Activated T-helper 1 cell treated with anti-CD3 and anti-CD28 coated beads, Interleukin-2, amount 50 U/mL, for 16 hours (primary cell): Measurements from ENCODE around the gene NDEL1.

ENCODE experiments used
- DNase-seq, 2 donors: peaks; one replicate each; pipeline ENCODE4 v3.0.0-alpha.2; 2020; ENCODE audit warnings: low read depth in 1 of 2, low spot score in 1 of 2

NDEL1 gene

GRCh38 chr17:8413938-8414337, 21.7 kb upstream of the NDEL1 start:
- DNase-seq = no peak

DNA sequence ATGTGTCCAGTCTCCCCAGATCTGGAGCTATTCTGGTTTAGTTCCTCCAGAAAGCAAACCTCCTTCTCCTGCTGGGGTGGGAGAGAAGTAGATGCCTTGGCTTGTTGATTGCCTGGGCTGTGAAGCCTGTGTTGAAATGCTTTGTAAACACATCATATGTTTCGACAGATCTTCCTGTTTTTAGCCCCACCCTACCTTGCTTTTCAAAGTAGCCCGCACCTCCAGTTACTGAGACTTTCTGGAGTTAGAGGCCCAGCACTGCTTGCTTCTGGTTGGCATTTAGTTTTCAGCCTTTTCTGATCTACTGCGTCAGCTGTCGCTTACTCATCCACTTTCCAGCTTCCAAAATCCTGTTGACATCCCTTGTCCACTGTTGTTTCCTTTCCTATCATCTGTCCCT, 17.9 kb upstream of the NDEL1 start:
- DNase-seq = no peak

GRCh38 chr17:8418471-8418870, 17.2 kb upstream of the NDEL1 start:
- DNase-seq = no peak

DNA sequence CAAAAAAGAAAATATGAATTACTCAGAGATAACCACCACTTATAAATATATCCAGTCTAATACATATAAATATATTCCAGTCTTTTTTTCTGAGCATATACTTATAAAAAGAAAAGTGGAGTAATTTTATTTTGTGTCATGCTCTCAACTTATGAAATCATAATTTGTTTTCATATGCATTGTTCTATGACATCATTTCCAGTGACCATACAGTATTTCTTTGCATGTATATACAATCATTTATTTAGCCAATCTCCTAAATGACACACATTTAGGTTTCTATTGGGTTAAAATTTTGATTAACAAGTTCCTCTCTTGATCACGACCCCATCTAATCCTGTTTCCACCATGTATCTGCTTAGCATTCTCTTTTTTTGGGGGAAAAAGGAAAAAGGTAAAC, 16.4 kb upstream of the NDEL1 start:
- no peak for DNase-seq

DNA sequence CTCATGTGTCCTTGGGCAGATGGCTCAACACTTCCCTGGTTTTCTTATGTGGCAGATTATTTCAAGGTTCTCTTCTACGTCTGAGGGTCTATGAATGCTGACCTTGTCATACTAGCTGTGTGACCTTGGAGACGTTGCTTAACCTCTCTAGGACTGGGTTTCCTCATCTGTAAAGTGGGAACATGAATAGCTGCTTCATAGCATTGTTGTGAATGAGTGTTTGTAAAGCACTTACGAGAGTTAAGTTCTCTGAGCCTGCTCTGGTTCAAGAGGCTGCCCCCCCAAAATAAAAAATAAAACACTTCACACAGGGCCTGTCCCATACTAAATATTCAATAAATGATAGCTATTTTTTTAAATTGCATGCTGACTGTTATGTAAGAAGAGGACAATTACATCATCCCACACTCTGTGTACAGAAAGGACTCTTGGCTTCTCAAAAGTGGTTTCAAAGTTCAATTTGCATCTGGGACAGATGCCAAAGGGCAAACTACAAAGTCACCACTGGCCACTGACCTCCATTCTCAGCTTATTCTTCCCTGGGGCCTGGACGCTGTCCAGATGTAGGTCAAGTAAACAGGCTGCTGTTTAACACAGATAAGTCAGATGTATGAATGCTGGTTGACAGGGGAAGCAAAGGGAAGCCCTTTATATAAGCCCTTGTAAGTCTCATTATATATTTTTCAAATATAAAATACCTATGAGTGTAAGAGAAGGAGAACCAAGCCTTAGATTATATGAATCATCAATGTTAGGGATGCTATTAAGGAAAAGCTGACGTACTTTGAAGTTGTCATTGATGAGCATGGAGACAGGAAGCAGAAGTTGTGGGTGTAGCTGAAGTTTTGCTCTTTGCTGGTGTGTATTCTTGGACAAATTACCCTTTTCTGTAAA, 15.4 kb upstream of the NDEL1 start:
- no peak for DNase-seq

GRCh38 chr17:8421571-8421970, 14.1 kb upstream of the NDEL1 start:
- DNase-seq = no peak

DNA sequence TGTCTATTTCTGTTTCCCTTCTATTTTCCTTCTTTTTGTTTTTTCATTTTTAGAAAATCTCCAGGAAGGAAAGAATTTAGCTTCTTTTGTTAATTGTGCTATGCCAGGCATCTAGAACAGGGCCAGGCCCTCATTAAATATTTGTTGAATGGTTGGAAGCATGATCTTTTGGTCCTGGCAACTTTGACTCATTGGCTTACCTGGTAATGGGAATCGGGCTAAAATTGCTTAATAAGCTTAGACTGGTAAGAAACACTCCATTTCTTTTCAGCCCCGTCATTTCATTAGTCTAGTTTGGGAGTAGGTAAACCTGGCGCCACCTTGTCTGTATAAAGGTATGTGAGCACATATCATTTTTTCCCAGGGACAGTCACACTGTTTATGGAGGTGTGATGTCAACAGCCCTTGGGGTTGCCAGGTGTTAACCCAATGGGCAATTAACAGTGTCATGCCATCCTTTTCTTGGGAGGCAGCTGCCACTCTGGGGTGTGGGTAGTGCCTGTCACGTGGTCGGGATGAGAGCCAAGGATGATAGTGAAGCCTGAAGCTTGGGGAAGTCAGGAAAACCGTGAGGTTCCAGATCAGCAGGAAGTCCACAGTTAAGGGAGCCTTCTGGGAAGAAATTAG, 9.5 kb upstream of the NDEL1 start:
- DNase-seq = no peak

DNA sequence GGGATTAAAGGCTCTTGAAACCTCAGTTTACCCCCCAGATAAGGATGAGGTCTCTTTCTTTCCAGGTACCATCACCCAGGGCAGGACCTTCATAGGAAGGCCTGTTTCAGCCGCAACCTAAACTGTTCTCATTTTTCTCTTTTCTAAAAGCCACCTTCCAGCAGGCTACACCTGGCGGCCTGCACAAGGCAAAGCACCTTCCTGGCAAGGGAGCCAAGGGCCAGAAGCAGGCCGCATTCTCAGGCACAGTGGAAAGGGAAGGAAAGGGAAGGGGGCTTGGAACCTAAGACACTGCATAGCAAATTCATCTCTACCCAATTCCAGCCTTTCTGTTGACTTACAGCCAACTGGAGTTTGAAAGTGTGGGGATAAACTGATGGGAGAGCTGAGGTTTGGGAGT, 8.9 kb upstream of the NDEL1 start:
- DNase-seq = no peak

GRCh38 chr17:8430966-8431365, 4.7 kb upstream of the NDEL1 start:
- no peak for DNase-seq

- DNase-seq = peak; percentile 15 to 53
Observed at GRCh38 chr17:8436169-8436843, 622 bp downstream of the NDEL1 start.

GRCh38 chr17:8436844-8437171, 1.1 kb downstream of the NDEL1 start:
- no peak for DNase-seq

- DNase-seq = no peak
Observed at GRCh38 chr17:8438441-8438840, 2.8 kb downstream of the NDEL1 start.

DNA sequence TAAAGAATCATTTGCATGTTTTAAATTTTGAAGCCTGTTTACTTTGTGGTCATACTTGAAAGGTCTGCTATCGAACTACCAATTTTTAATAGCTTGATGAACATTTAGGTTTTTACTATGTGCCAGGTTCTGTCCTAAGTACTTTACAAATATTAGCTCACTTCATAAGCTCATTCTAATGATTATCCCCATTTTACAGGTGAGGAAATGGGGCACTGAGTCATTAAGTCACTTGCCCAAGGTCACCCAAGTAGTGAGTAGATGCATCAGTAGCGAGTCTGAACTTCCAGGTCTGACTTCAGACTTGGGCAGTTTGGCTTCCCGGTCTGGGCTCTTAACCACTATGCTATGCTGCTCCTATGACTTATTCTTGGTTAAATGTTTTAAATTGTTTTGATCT, 4.0 kb downstream of the NDEL1 start:
- no peak for DNase-seq

DNA sequence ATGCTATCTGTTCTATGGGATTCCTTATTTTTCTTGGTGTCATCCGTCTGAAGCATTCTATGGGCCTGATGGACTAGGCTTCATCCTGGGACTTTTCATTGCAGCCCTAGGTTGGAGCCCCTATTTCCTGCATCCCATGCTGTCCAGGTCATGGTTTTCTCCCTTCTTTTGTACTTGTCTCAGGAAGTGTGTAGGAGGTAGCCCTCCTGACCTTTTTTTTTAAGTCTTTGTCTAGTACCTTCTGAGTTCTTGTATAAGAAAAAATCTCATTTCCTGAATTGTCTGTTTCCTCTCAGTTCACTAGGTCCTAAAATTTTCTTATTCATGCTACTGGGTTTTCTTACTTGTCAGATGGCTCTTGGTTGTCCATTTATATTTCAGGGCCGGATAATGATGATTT, 6.0 kb downstream of the NDEL1 start:
- DNase-seq = no peak

DNA sequence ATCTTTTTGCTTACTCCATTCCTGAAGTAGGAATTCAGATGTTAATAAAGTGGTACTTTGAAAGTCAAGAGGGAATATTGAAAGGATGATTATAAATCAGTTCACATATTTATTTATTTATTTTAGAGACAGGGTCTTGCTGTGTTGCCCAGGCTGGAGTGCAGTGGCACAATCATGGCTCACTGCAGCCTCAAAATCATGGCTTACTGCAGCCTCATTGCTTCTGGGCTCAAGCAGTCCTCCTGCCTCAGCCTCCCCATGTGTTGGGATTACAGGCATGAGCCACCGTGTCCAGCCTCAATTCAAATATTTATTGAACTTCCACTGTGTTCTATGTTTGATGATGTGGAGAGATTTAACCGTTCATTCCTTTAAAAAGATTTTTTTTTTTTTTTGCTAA, 6.6 kb downstream of the NDEL1 start:
- no peak for DNase-seq

GRCh38 chr17:8443756-8444155, 8.1 kb downstream of the NDEL1 start:
- DNase-seq = no peak

DNA sequence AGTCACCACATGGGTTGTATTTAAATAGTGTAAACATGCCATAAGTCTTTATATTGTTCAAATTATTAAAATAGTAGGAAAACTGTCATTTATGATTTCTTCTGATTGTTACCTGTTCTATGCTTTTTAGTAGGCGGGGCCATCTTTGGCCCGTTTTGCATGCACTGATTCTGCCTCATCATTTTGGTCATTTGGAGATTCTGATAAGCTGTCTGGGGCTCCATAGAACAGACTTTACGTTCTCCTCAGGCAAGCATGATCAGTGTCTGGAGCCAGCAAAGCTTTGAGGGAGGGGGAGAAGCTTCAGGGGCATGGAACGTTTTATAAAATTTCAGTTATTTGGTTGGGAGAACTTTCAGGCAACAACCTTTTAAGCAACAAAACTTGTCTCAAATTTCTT, 8.8 kb downstream of the NDEL1 start:
- no peak for DNase-seq

- no peak for DNase-seq
Observed at GRCh38 chr17:8445536-8445935, 9.9 kb downstream of the NDEL1 start.

DNA sequence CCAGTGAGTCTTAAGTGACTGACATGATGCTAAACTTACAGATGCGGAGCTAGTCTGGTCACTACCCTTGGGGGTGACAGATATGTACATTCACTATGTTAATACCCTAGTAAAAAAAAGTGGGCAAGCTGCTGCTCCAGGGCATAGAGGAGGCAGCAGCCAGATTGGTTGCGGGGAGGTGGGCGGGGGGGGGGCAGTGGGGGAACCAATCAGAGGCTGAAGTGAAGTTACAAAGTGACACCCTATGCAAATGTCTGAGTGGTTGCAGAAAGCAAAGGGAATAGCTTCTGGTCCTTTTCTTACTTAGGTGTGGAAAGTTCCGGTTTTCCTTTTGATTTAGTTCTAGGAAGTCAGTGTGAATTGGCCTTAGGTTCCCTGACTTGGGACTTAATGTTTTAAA, 12.1 kb downstream of the NDEL1 start:
- DNase-seq = no peak

- no peak for DNase-seq
Observed at GRCh38 chr17:8448310-8448709, 12.6 kb downstream of the NDEL1 start.

- DNase-seq = no peak
Observed at GRCh38 chr17:8451933-8452614, 16.4 kb downstream of the NDEL1 start.

DNA sequence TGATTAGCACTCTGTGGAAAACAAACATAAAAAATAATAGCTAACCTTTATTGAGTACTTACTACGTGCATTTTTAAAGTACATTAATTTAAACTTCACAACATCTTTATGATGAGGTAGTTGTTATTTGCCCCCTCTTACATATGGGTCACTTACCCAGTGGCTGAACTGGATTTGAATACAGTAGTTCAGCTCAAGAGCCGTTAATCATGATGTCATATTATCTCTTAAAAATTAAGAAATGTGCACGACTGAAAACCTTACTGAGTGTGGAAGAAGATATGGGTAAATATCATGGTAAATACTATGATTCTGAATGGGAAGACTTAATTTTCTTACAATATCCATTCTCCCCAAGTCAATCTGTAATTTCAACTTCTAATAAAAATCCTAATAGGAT, 17.6 kb downstream of the NDEL1 start:
- no peak for DNase-seq
